NCI-H82 treated with DMSO at 0.1 percent for 48 hours (cell line): Measurements from ENCODE around the gene ZNF619.
"Not testable (repeated sequence)": the region's sequence is repeated elsewhere in the genome, so short reads cannot be mapped to it uniquely, and the experiment has no call there.

ENCODE experiments used
- DNase-seq: peaks from one replicate; lab custom pipeline; 2025; ENCODE audit not compliant: unreplicated experiment; lab: John Stamatoyannopoulos, UW

ZNF619 gene

DNA sequence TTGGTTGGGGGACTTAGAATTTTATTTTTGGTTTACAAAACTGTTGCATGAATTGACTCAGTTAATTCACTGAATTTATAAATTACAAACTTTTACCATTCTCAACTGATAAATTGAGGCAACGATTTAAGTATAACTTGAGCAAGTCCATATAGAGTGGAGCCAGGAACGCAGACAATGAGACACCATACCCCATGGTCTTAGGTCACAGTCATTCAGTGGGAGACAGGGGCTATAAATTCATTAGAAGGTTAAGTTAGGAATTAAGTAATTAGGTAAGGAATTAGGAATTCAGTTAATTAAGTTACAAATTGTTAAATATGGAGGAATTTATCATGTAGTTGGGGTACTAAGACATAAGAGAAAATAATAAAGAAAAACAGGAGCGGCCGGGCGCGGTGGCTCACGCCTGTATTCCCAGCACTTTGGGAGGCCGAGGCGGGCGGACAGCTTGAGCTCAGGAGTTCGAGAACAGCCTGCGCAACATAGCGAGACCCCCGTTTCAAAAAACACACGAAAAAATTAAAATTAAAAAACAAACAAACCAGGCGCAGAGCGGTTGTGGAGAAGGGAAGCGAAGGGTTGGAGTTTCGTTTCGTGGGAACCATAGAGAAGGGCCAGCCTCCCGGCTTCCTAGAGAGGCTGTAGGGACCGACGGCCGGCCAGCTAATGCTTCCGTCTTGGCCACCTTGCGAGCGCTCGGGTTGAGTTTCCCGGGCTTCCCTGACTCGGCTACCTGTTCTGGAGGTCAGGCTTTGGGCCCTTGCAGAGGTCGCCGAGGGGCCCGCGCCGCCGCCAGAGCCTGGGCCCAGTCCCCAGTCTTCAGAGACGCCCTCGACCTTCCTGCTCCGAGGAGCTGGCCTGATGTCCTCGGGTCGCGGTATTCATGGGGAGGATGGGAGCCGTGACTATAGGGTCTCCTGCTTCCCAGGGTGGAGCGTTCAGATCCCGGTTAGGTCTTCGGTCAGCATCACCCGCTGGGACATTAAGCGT, at the start of gene ZNF619:
Gene ZNF619 (plus strand): TSS at position 645 of the 993 bp plus-strand sequence. CDS start 858 bp downstream, outside the sequence.
- DNase-seq, result no peak

DNA sequence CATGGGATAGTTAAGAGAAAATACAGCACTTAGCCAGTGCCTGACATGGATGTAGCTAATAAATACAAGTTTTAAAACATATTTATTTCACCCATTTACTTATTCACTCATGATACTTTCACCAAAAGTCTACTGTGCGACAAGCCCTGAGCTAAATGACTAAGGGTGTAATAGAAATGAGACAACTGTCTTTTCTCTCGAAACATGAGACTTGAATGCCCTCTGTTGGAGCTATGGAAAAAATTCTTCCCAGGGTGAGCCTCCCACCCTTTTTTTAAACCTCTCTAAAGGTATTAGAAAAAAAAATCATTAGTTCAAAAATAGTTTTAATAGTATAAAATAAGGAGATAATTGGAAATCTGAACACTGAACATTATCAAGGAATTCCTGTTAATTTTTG, 44.1 kb upstream of the ZNF619 start:
- no peak for DNase-seq

DNA sequence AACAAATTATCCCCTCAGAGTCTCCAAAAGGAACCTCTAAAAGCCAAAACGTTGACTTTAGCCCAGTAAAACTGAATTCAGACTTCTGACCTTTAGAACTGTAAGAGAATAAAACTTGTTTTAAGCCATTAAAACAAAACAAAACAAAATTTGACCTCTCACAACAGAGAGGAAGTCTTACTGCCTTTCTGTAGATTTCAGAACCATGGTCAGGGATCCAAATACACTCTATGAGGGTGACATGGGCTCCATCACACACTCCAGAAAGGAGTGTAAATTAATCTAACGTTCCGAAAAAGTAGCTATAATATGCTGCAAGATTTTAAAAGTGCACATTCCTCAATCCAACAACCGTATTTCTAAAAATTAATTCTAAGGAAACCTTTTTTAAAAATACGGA, 39.0 kb upstream of the ZNF619 start:
- DNase-seq, result no peak

DNA sequence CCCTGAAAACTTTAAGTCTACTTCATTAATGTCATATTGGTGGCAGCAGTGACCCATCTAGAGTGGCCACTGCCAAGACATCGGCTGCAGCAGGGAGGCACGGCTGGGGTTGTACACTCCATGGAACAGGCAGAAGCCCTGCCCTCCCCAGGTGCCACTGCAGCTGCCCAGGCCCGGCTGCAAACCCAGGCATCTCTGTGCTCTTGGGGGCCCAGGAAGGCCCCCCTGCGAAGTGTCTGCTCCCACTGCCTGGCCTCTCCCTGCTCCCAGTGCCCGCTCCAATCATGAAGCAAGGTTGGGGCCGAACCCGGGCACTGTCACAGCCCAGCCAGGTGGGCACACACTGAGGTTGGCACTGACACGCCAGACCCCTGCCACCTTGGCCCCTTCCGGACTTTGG, 31.9 kb upstream of the ZNF619 start:
- DNase-seq, result no peak

DNA sequence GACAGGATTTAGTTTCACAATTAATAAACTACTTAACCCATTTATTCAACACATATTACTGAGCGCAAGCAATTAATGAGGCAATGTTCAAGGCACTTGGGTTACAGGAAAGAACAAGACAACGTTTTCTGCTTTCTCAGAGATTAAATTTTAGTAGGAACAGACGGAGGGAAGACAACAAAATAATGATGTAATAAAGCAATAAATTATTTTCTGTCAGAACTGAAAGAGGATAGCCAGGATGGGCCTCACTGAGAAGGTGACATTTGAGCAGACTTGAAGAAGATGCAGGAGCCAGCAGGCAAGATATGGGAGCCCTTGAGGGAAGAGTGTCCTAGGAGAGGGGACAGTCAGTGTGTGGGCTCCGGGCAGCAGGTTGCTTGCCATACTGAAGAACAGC, 31.0 kb upstream of the ZNF619 start:
- no peak for DNase-seq

DNA sequence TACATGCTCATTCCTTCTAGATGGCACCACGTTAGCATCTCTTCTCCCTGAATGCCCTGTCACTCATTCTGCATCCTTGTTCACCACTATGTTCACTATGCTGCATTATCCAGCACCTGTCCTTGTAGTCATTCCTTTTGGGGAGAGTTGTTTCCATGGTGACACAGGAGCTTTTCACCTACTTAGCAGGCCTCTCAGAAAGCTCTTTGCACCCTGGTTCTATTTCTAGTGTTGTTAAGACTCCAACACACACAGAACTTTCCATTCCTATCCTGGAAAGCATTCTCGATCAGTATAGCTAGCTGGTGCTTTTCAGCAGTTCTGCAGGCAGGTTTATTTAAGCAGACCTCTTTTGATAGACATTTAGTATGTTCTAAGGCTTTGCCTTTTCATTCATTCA, 26.5 kb upstream of the ZNF619 start:
- no peak for DNase-seq

DNA sequence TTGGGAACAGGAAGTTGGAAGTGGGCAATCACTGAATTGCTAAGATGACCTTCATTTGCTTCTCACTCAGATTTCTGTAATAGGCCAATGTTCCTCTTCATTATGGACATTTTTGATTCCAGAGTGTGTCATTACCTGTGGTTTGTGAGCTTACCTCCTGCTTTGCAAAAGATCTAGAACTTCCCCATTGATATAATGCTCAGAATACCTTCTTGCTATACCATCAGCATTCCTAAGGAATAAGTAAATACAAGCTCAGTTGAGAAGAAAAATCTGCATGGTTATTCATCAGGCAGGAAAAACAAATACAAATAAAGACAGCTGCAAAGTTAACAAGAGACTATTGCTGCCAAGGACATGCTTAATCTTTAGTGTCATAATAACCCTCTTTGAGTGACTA, 25.4 kb upstream of the ZNF619 start:
- no peak for DNase-seq

DNA sequence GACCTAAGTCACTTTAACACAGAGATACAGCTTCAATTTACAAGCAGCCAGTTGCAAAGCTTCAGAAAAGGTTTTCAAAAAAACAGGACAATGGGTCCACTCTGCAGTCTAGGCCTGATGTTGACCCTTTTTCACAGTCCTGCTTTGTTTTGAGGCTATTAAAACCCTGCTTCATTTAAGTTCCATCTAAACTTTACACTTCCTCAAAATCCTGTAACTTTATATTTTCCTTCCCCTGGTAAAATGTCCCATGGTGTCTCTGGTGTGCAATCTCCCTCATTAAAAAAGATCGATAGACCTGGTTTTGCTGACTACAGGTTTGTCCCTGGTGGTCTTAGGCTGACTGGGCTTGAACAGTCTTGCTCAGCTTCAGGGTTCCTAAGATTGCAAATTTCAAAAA, 24.9 kb upstream of the ZNF619 start:
- DNase-seq, result no peak

DNA sequence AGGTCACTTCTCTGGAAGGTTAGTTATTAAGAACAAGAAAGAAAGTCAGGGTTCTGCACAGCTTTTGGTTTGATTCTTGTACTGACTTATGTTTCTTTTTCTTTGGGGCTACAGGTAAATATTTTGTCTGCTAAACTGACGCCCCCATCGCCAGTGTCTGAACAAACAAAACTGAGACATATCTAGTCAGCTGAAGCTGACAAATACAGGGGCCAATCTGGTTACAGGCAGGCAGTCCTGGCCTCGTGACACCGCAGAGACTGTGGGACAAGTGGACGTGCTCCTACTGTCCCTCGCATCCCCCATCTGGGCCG, 24.4 kb upstream of the ZNF619 start:
- DNase-seq, result no peak

DNA sequence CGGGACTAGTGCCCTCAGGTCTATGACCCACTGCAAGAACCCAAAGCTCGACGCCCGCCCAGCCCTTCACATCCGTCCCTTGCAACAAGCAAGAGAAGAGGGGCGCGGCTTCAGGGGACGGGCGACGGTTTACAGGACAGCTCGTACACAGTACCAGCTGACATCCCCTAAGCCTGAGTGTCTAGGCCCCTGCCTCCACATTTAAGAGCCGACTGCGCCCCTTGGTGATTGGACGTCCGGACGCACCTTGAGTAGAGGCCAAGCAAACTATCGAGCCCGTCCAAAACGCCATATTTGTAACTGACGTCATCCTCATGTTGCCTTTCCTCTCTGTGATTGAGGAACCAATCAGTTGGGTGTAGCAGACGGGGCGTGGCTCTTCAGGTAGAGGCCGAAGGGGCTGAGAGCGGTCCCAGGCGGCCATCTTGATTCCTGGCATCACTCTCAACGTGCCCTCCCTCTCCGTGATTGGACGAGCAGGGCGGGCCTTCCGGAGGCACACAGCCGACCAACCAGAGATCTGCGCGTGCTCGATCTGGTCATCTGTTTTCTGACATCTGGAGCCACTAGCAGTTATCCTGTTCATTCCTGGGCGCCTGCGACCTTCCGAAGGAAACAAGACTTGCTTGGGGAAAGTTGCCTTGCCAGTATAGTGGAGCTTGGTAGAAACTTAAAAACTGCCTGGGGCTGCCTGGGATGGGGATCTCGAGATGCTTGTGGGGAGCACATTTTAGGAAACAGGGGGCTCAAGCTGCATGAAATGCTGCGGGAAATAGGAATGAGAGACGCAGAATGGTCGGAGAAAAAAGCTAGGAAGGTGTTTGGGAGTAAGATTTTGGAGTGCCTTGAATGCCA, 23.8 kb upstream of the ZNF619 start:
- DNase-seq, result peak; percentile 93

DNA sequence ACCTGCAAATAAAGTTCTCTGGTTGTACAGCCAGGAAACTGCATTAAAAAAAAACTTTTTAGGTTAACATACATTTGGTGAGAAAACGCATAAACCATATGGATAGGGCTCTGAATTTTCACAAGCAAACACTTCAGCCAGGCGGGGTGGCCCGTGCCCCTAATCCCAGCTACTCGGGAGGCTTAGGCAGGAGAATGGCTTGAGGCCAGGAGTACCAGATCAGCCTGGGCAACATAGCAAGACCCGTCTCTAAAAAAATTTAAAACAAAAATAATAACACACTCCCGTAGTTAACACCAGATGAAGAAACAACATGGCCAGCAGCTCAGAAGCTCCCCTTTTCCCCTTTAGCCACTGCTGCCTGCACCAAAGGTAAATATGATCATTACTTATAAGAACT, 23.0 kb upstream of the ZNF619 start:
- no peak for DNase-seq

DNA sequence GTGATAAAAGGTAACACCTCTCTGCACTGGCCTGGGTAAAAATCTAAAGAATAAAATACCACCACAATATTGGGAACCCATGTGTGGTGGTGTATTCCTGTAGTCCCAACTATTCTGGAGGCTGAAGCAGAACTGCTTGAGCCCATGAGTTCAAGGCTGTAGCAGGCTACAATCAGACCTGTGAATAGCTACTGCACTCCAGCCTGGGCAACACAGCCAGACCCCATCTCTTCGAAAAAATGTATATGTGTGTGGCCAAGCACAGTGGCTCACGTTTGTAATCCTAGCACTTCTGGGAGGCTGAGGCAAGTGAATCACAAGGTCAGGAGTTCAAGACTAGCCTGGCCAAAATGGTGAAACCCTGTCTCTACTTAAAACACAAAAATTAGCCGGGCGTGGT, 21.6 kb upstream of the ZNF619 start:
- DNase-seq, result no peak

DNA sequence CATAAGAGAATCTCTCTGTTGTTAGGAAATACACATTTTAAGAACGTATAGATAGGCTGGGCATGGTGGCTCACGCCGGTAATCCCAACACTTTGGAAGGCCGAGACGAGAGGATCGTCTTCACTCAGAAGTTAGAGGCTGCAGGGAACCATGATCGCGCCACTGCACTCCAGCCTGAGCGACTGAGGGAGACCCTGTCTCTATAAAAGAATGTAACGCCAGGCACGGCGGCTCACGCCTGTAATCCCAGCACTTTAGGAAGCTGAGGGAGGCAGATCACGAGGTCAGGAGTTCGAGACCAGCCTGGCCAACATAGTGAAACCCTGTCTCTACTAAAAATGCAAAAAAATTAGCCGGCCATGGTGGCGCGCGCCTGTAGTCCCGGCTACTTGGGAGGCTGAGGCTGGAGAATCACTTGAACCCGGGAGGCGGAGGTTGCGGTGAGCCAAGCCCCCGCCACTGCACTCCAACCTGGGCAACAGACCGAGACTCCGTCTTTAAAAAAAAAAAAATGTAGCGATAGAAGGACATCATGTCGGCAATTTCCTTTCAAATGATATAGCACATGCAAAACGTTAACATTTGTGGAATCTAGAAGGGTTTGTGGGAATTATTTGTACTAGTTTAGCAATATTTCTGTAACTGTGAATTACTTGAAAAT, 20.5 kb upstream of the ZNF619 start:
- DNase-seq, result no peak

DNA sequence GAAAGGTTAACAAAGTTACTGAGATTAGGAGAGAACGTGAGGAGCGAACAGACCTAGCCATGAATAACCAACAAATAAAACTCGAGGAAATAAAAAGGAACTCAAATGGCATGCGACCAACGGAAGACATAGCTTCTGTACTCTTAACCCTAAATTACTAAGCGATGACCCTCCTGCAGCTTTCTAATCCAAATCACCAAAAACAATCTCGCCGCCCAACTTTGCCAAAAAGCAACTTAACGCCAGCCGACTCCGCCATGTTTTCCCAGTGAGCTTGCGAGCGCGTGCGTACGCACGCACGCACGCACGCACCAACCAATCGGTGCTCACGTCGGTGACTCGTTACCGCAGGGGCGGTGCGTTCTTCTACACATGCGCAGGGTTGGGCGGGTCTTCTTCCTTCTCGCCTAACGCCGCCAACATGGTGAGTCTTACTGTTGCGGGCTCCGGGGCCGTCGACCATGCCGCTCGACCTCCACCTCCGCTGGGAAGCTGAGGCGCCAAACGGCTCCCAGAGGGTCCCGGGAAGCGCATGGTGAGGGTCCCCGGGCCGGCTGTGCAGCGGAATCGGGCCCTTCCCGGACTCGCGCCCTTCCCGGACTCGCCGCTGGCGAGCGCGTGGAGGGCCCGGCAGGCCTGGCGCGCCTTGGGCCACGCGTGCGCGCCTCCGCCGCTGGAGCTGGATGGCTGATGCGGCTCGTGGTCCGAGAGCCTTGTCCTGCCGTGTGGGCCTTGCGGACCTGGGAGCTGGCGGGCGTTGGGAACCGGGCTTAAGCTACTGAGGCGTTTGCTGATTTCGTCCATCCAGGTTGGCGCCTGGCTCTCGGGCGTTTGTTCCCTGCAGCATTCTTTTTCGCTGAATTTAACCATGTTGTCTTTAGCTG, 19.7 kb upstream of the ZNF619 start, which contains the start of gene RPL14:
Gene RPL14 (plus strand): TSS at position 400 of the 884 bp plus-strand sequence. CDS start 133 bp downstream, at position 533.
- DNase-seq, result peak; percentile 66

DNA sequence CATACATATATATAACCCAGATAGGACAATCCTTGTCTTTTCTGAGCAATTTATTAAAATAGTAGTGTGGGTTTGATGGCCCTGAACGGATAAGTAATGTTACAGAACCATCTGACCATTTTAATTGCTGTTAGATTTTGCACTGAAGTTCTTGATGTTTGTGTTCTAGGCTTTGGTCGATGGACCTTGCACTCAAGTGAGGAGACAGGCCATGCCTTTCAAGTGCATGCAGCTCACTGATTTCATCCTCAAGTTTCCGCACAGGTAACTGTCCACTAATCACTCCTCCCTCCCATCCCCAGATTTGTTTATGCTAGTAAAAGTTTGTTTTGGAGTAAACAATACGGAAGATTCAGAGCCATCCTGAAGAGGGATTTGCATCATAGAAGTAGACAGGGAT, 18.4 kb upstream of the ZNF619 start:
- DNase-seq, result no peak

DNA sequence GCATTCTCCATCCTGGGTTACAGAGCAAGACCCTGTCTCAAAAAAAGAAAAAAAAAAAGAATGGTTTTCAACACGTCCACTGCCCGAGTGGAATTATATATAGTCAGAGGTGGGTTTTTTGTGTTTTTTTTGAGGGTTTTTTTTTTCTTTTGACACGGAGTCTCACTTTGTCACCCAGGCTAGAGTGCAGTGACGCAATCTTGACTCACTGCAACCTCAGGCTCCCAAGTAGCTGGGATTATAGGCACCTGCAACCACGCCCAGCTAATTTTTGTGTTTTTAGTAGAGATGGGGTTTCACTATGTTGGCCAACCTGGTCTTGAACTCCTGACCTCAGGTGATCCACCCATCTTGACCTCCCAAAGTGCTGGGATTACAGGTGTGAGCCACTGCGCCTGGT, 16.4 kb upstream of the ZNF619 start:
- DNase-seq, result not testable (repeated sequence)

DNA sequence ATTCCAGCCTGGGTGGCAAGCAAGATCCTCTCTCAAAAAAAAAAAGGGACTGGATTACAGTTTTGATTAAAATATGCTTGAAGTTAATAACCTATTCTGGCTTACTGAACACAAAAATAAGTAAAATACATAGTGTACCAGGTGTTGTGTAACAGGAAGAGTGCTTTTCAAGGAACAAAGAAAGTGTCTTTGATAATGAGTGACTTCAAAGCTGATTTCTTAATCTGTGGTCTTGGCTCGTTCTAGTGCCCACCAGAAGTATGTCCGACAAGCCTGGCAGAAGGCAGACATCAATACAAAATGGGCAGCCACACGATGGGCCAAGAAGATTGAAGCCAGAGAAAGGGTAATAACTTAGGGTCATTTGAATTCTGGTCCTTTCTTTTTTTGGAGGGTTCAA, 15.8 kb upstream of the ZNF619 start:
- DNase-seq, result no peak

DNA sequence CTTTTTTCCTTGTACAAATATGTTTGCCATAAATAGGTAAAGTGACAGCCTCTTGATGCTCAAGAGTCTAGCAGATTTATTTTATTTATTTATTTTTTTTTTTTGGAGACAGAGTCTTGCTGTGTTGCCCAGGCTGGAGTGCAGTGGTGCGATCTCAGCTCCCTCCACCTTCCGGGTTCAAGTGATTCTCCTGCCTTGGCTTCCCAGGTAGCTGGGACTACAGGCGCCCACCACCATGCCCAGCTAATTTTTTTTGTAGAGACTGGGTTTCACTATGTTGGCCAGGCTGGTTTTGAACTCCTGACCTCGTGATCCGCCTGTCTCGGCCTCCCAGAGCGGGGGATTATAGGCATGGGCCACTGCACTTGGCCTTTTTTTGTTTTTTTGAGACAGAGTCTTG, 14.1 kb upstream of the ZNF619 start:
- not testable (repeated sequence) for DNase-seq

DNA sequence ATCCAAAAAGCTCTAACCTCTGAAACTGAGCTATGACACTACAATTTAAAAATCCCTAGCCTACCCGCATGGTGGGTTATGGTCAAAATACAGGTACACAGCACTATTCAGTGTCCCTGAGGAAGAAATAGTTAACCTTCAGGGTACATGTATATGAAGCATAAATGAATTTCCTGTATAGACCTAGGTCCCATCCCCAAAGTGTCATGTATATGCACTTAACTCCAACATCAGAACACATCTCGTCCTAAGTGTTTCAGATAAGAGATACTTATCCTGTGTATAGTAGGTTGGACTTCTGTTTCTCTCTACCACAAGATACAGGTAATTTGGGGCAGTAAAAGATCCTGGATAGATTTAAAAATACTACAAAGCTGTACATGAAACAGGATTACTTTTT, 13.3 kb upstream of the ZNF619 start:
- DNase-seq, result no peak

DNA sequence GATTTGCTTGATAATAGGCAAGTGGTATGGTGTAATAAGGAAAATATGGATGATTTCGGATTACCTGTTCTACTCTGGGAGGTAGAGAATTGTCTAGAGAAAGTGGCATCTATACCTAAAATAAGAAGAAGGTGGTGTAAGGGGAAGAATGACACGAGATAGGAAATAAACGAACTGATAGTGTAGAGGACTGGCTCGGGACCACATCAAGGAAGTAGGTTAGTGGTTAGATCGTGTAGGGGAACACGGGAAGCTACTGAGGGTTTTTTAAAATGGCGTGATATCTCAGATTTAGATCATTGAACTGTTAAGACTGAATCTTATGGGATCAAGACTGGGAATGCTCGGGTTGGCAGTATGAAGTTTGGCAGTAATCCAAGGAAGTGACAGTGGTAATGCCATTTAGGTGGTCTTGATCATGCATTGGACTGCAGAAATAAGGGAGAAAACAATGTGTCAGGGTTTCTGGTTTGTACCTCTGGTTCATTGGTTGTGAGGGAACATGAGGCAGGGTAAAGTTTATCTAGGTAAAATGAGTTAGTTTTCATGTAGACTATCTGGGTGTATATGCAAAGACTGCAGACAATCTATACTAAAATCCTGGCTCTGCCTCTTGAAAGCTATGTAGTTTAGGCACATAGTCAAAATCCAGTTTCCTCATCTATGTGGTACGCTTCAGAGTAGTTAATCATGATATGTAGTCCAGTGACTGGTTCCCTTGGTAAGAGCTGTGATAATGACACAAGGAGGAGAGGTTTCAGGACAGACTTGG, 12.4 kb upstream of the ZNF619 start:
- DNase-seq, result no peak
